Immature natural killer cell (primary cell): ENCODE measurements around the gene EPN3. TPM values are rescaled to one million over a fixed set of nuclear protein-coding genes. Genes with fewer than 3 reads are reported as not detected.
A peak's percentile ranks its signal among the peaks of the same experiment; 100 is the strongest.

Experiments used
- DNase-seq, 3 donors: peaks; one replicate each; pipeline ENCODE4 v3.0.0; 2022; ENCODE audit warnings: mixed read lengths in 1 of 3
- H3K27ac Mint-ChIP-seq, 6 donors: one replicate each; pipeline ENCODE4 v1.8.0; 2020; ENCODE audit warnings: mixed read lengths in 6 of 6, mild to moderate bottlenecking in 5 of 6, inconsistent platforms in 4 of 6, moderate library complexity in 3 of 6
- H3K27me3 Mint-ChIP-seq, 3 donors: one replicate each; pipeline ENCODE4 v1.8.0; 2020 to 2021; ENCODE audit warnings: low read depth in 3 of 3, mild to moderate bottlenecking in 3 of 3, mixed read lengths in 3 of 3, moderate library complexity in 3 of 3, inconsistent platforms in 1 of 3
- H3K36me3 Mint-ChIP-seq, 3 donors: one replicate each; pipeline ENCODE4 v1.8.0; 2020; ENCODE audit warnings: mixed read lengths in 3 of 3, inconsistent platforms in 2 of 3, mild to moderate bottlenecking in 2 of 3
- H3K4me1 Mint-ChIP-seq, 2 donors: one replicate each; pipeline ENCODE4 v1.8.0; 2020; ENCODE audit warnings: inconsistent platforms in 2 of 2, mild to moderate bottlenecking in 2 of 2, mixed read lengths in 2 of 2, moderate library complexity in 1 of 2
- H3K4me3 Mint-ChIP-seq, 5 donors: one replicate each; pipeline ENCODE4 v1.8.0; 2020; ENCODE audit warnings: mild to moderate bottlenecking in 5 of 5, mixed read lengths in 5 of 5, inconsistent platforms in 3 of 5, moderate library complexity in 3 of 5
- H3K9me3 Mint-ChIP-seq, 6 donors: one replicate each; pipeline ENCODE4 v1.8.0; 2020; ENCODE audit warnings: mild to moderate bottlenecking in 6 of 6, mixed read lengths in 6 of 6, inconsistent platforms in 4 of 6, moderate library complexity in 3 of 6
- polyA plus RNA-seq, 3 donors: library from polyadenylated mRNA; unstranded; fragments of 300-500 nt; fragmentation: Illumina TruSeq; gene quantifications; one replicate each; pipeline ENCODE4 v1.2.3, GENCODE V29; 2021

Gene EPN3
- polyA plus RNA-seq, 3 donors from 2014 or later = not detected

- H3K27ac Mint-ChIP-seq = peak overlapping the region in 1 of 6 donors; percentile 36
- peaks cover 18 to 22% of the 10 kb centered on the region in 2 donors for H3K4me1 Mint-ChIP-seq
- no peak for DNase-seq
- H3K36me3 Mint-ChIP-seq = no peaks in the 10 kb centered on the region
- peak overlapping the region; percentile 71 to 91 (median 85) for H3K4me3 Mint-ChIP-seq
- H3K27me3 Mint-ChIP-seq = peaks cover 4 to 14% (median 9%) of the 10 kb centered on the region in 3 donors
- no peaks in the 10 kb centered on the region for H3K9me3 Mint-ChIP-seq
Observed at GRCh38 chr17:50542795-50543774, 10.6 kb downstream of the EPN3 start.

DNA sequence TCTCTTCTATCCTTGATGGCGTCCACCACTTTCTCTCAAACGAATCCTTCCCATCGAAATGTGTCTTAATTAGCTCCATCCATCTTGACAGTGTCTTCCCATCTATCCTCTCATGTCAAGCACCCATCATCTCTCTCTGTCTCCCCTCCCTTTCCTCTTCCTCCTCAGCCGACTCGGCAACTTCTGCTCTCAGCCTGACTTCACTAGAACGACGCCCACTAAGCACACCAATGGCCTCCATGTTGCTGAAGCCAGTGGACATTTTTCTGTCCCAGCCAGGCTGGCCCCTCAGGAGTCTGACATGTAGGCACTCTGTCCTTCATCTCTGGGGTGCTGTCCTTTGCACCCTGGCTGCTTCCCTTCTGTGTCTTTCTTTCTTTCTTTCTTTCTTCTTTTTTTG, 12.0 kb downstream of the EPN3 start:
- H3K4me1 Mint-ChIP-seq = peaks cover 18 to 23% of the 10 kb centered on the region in 2 donors
- H3K36me3 Mint-ChIP-seq = no peaks in the 10 kb centered on the region
- no peak overlapping the region for H3K27ac Mint-ChIP-seq
- H3K27me3 Mint-ChIP-seq = peaks cover 4 to 14% (median 9%) of the 10 kb centered on the region in 3 donors
- no peak for DNase-seq
- H3K4me3 Mint-ChIP-seq = peak overlapping the region in 3 of 5 donors; percentile 5 to 60 (median 34)
- H3K9me3 Mint-ChIP-seq = no peaks in the 10 kb centered on the region

GRCh38 chr17:50545311-50545710, 12.8 kb downstream of the EPN3 start:
- H3K4me3 Mint-ChIP-seq = no peak overlapping the region
- H3K4me1 Mint-ChIP-seq = peaks cover 18 to 23% of the 10 kb centered on the region in 2 donors
- H3K9me3 Mint-ChIP-seq = no peaks in the 10 kb centered on the region
- no peak for DNase-seq
- no peak overlapping the region for H3K27ac Mint-ChIP-seq
- peaks cover 4 to 14% (median 9%) of the 10 kb centered on the region in 3 donors for H3K27me3 Mint-ChIP-seq
- no peaks in the 10 kb centered on the region for H3K36me3 Mint-ChIP-seq

GRCh38 chr17:50546701-50547034, 14.1 kb downstream of the EPN3 start:
- Mint-ChIP-seq H3K27me3 (peaks cover 4 to 14% (median 9%) of the 10 kb centered on the region in 3 donors), H3K9me3 (no peaks in the 10 kb centered on the region), H3K4me1 (peaks cover 18 to 22% of the 10 kb centered on the region in 2 donors), H3K36me3 (no peaks in the 10 kb centered on the region), H3K4me3 (peak overlapping the region; percentile 65 to 77 (median 69)), H3K27ac (peak overlapping the region in 5 of 6 donors; percentile 34 to 81 (median 57))
- no peak for DNase-seq

- Mint-ChIP-seq H3K4me1 (peaks cover 17 to 20% of the 10 kb centered on the region in 2 donors), H3K27ac (peak within 1 kb of the TSS in 5 of 6 donors; percentile 34 to 82 (median 57)), H3K36me3 (no peaks in the 10 kb centered on the region), H3K27me3 (peaks cover 4 to 14% (median 9%) of the 10 kb centered on the region in 3 donors), H3K4me3 (peak within 1 kb of the TSS; percentile 66 to 83 (median 69)), H3K9me3 (no peaks in the 10 kb centered on the region)
- peak; percentile 84 to 87 (median 84) for DNase-seq
Observed at GRCh38 chr17:50547035-50547735, 14.7 kb downstream of the EPN3 start, which contains the start of gene SPATA20. Gene SPATA20, plus strand, starts transcription at chr17:50547174. Its CDS starts 35 bp downstream, at chr17:50547209.

DNA sequence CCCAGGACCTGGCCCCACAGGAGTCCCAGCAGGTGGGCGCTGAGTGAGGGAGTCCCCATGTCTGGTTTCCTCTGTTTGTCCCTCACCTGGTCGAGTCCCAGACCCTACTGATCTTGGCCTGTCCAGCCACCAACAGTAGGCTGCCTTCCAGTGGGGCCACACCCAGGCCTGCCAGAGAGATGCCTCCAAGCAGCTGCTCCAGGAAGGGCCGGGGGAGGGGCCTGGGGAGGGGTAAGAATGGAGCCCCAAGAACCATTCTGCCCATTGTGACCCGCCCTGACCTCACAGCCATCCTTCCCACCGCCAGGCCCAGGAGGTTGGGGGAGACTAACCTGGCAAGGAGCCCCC, 15.2 kb downstream of the EPN3 start:
- Mint-ChIP-seq H3K36me3 (no peaks in the 10 kb centered on the region), H3K4me1 (peaks cover 11 to 15% of the 10 kb centered on the region in 2 donors), H3K27ac (peak overlapping the region in 1 of 6 donors; percentile 82), H3K9me3 (no peaks in the 10 kb centered on the region), H3K27me3 (peaks cover 2 to 15% (median 9%) of the 10 kb centered on the region in 3 donors), H3K4me3 (peak overlapping the region; percentile 45 to 83 (median 68))
- DNase-seq = no peak

DNA sequence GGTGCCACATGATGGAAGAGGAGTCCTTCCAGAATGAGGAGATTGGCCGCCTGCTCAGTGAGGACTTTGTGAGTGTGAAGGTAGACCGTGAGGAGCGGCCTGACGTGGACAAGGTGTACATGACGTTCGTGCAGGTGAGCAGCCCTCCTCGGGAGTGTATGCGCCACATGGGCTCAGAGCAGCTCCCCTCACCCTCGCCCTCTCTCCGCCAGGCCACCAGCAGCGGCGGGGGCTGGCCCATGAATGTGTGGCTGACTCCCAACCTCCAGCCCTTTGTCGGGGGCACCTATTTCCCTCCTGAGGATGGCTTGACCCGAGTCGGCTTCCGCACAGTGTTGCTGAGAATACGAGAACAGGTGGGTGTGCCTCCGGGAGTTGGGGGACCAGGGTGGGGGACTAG, 16.3 kb downstream of the EPN3 start:
- Mint-ChIP-seq H3K4me1 (peaks cover 11 to 15% of the 10 kb centered on the region in 2 donors), H3K27ac (no peak overlapping the region), H3K4me3 (no peak overlapping the region), H3K36me3 (no peaks in the 10 kb centered on the region), H3K9me3 (no peaks in the 10 kb centered on the region), H3K27me3 (peaks cover 2 to 9% (median 9%) of the 10 kb centered on the region in 3 donors)
- DNase-seq = no peak

DNA sequence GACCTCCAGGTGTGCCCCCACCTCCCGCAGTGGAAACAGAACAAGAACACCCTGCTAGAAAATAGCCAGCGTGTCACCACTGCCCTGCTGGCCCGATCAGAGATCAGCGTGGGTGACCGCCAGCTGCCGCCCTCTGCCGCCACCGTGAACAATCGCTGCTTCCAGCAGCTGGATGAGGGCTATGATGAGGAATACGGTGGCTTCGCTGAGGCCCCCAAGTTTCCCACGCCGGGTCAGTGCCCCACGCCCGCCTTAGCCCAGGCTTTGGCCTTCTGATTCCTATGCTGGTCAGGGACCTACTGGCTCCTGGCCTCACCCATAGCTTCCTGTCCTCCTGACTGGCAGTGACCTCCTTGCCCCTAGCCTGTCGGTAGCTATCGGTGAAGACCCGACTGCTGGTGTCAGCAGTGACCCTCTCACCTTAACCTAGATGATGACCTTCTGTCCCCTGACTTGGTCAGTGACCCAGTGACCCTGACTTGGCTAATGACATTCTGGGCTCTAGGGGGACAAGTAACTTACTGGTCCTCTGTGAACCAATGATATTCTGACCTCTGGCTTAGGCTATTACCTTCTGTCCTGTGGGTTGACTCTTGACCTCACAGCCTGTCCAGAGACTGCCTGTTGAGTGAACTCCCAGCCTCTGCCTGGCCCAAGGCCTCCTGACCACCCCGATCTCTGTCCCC, 16.9 kb downstream of the EPN3 start:
- H3K27me3 Mint-ChIP-seq = peaks cover 0 to 9% (median 6%) of the 10 kb centered on the region in 3 donors
- no peaks in the 10 kb centered on the region for H3K9me3 Mint-ChIP-seq
- H3K27ac Mint-ChIP-seq = peak overlapping the region in 2 of 6 donors; percentile 32 to 61
- H3K4me1 Mint-ChIP-seq = peaks cover 11 to 15% of the 10 kb centered on the region in 2 donors
- no peak for DNase-seq
- H3K4me3 Mint-ChIP-seq = no peak overlapping the region
- H3K36me3 Mint-ChIP-seq = no peaks in the 10 kb centered on the region

- Mint-ChIP-seq H3K27ac (peak overlapping the region in 2 of 6 donors; percentile 32 to 61), H3K36me3 (peaks cover 0 to 4% (median 4%) of the 10 kb centered on the region in 3 donors), H3K4me1 (peaks cover 11 to 15% of the 10 kb centered on the region in 2 donors), H3K4me3 (no peak overlapping the region), H3K27me3 (peaks cover 0 to 5% (median 3%) of the 10 kb centered on the region in 3 donors), H3K9me3 (no peaks in the 10 kb centered on the region)
- DNase-seq = no peak
Observed at GRCh38 chr17:50549969-50550368, 17.4 kb downstream of the EPN3 start.

DNA sequence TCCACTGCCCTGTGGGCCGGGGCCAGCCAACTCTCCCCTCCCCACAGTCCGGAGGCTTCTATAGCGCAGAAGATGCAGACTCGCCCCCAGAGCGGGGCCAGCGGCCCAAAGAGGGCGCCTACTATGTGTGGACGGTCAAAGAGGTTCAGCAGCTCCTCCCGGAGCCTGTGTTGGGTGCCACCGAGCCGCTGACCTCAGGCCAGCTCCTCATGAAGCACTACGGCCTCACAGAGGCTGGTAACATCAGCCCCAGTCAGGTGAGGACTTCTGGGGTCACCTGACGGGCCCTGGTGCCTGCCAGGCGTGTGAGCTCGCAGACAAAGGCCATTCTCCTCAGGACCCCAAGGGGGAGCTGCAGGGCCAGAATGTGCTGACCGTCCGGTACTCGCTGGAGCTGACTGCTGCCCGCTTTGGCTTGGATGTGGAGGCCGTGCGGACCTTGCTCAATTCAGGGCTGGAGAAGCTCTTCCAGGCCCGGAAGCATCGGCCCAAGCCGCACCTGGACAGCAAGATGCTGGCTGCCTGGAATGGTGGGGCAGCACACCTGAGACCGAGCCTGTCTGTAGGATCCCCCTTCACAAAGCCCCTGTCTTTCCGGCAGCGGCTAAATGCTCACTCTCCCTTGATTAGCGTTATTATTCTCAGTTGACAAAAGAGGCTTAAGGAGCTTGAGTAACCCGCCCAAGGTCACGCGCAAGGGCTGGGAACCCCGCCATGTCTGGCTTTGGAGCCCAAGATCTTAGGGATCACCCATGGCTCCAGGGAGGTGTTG, 18.3 kb downstream of the EPN3 start:
- Mint-ChIP-seq H3K27me3 (peaks cover 0 to 3% (median 2%) of the 10 kb centered on the region in 3 donors), H3K4me3 (no peak overlapping the region), H3K4me1 (peaks cover 11 to 13% of the 10 kb centered on the region in 2 donors), H3K27ac (no peak overlapping the region), H3K36me3 (peaks cover 0 to 5% (median 5%) of the 10 kb centered on the region in 3 donors), H3K9me3 (no peaks in the 10 kb centered on the region)
- no peak for DNase-seq

DNA sequence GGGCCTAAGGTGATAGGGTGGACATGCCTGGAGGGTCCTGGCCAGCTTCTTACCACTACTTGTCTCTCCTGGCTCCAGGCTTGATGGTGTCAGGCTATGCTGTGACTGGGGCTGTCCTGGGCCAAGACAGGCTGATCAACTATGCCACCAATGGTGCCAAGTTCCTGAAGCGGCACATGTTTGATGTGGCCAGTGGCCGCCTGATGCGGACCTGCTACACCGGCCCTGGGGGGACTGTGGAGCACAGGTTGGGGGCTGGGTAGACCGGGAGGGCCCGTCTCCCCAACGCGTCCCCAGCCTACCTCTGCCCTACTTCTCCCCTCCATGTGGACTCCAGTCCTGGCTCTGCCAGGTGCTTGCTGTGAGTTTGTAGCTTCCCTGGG, 18.9 kb downstream of the EPN3 start:
- peaks cover 7 to 10% of the 10 kb centered on the region in 2 donors for H3K4me1 Mint-ChIP-seq
- no peak overlapping the region for H3K4me3 Mint-ChIP-seq
- H3K36me3 Mint-ChIP-seq = peaks cover 0 to 5% (median 5%) of the 10 kb centered on the region in 3 donors
- H3K27ac Mint-ChIP-seq = no peak overlapping the region
- H3K27me3 Mint-ChIP-seq = peaks cover 0 to 1% (median 0%) of the 10 kb centered on the region in 3 donors
- no peak for DNase-seq
- no peaks in the 10 kb centered on the region for H3K9me3 Mint-ChIP-seq

- Mint-ChIP-seq H3K36me3 (peaks cover 0 to 5% (median 5%) of the 10 kb centered on the region in 3 donors), H3K4me1 (peaks cover 2 to 5% of the 10 kb centered on the region in 2 donors), H3K27me3 (peaks cover 0 to 1% (median 0%) of the 10 kb centered on the region in 3 donors), H3K4me3 (no peak overlapping the region), H3K27ac (no peak overlapping the region), H3K9me3 (no peaks in the 10 kb centered on the region)
- DNase-seq = no peak
Observed at GRCh38 chr17:50551884-50552283, 19.3 kb downstream of the EPN3 start.

GRCh38 chr17:50554201-50554600, 21.7 kb downstream of the EPN3 start:
- no peak overlapping the region for H3K4me3 Mint-ChIP-seq
- no peak for DNase-seq
- H3K27ac Mint-ChIP-seq = no peak overlapping the region
- peaks cover 0 to 5% (median 5%) of the 10 kb centered on the region in 3 donors for H3K36me3 Mint-ChIP-seq
- peaks cover 0 to 7% (median 5%) of the 10 kb centered on the region in 3 donors for H3K27me3 Mint-ChIP-seq
- no peaks in the 10 kb centered on the region for H3K9me3 Mint-ChIP-seq
- peaks cover 6 to 8% of the 10 kb centered on the region in 2 donors for H3K4me1 Mint-ChIP-seq
